T-helper 2 cell treated with Interferon-gamma antibody and Interleukin-4, amounts not matched to agents 5 μg/mL and 100 μg/mL, for 36 hours (primary cell): ENCODE measurements around the gene STX18.

Experiments
- DNase-seq: peaks from one replicate; pipeline ENCODE4 v3.0.0; 2021; ENCODE audit warnings: low spot score
- H3K27ac Mint-ChIP-seq: one replicate; pipeline ENCODE4 v1.8.0; 2021; ENCODE audit warnings: mild to moderate bottlenecking, mixed read lengths
- H3K27me3 Mint-ChIP-seq: one replicate; pipeline ENCODE4 v1.8.0; 2021; ENCODE audit warnings: low read depth, mixed read lengths
- H3K36me3 Mint-ChIP-seq: one replicate; pipeline ENCODE4 v1.8.0; 2021; ENCODE audit warnings: low read depth, mixed read lengths
- H3K4me1 Mint-ChIP-seq: one replicate; pipeline ENCODE4 v1.8.0; 2021; ENCODE audit warnings: low read depth, mixed read lengths
- H3K4me3 Mint-ChIP-seq: one replicate; pipeline ENCODE4 v1.8.0; 2022; ENCODE audit warnings: mild to moderate bottlenecking, moderate library complexity, mixed read lengths
- H3K9me3 Mint-ChIP-seq: one replicate; pipeline ENCODE4 v1.8.0; 2021; ENCODE audit warnings: mixed read lengths

STX18 gene

GRCh38 chr4:4374388-4375098 is 167.3 kb downstream of the STX18 start:
- no peaks in the 10 kb centered on the region for H3K4me1 Mint-ChIP-seq
- H3K9me3 Mint-ChIP-seq = no peaks in the 10 kb centered on the region
- H3K36me3 Mint-ChIP-seq = no peaks in the 10 kb centered on the region
- H3K4me3 Mint-ChIP-seq = no peak overlapping the region
- no peak overlapping the region for H3K27ac Mint-ChIP-seq
- peaks cover 7% of the 10 kb centered on the region for H3K27me3 Mint-ChIP-seq
- no peak for DNase-seq
